Amygdala (tissue), 56 donors: Measurements from ENCODE around the gene ATAT1.

ENCODE experiments used
- DNase-seq, 56 donors: peaks; one replicate each; lab custom pipeline; 2025; lab: John Stamatoyannopoulos, UW

The ATAT1 gene

DNA sequence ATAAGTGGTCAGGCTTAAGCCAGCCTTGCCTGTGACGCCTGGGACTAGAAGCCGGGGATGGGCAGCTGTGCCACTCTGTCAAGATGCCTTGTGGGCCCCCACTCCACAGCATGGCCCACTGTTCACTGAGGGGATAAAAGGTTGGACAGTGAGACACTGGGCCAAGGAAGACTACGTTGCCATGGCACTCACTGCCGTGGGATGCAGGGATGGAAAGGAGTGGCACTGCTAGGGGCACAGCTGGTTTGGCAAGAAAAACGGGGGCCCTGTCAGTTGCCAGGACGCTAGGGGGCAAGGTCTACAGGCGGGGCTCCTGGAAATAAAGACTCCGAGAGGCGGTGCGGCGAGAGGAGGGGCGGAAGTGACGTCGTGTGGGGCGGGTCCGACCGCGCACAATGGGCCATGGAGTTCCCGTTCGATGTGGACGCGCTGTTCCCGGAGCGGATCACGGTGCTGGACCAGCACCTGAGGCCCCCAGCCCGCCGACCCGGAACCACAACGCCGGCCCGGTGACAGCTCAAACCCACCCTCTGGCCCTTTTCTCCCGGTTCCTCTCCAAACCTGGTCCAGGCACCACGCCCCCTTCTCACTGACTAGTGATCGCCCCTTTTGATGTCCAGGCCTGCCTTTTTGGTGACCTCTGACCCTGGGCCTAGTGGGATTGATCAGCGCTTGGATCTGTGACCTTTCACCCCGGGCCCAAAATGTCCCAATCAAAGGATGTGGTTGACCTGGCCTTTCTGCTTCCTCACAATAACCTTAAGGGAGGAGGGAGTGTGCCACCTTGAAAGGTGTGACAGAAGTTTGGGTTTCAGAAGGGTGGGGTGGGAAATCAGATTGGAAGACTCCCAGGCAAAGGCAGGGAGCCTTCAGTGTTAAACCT is at the start of gene ATAT1:
Gene ATAT1 (plus strand): TSS at position 391 of the 883 bp plus-strand sequence.
- DNase-seq = peak; percentile 40 to 96 (median 82)

DNA sequence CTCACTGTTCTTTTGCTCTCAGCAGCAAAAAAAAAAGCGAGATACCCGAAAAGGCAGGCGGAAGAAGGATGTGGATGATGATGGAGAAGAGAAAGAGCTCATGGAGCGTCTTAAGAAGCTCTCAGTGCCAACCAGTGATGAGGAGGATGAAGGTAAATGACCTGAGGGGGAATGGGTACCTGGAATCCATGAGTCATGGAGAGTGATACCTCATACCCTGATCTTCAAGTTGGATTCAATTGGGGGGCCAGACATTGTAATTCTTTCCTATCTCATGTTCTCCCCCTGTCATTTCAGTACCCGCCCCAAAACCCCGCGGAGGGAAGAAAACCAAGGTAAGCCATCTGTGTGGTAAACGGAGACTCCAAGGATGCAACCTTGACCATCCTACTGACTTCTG is 48.6 kb upstream of the ATAT1 start:
- no peak for DNase-seq

DNA sequence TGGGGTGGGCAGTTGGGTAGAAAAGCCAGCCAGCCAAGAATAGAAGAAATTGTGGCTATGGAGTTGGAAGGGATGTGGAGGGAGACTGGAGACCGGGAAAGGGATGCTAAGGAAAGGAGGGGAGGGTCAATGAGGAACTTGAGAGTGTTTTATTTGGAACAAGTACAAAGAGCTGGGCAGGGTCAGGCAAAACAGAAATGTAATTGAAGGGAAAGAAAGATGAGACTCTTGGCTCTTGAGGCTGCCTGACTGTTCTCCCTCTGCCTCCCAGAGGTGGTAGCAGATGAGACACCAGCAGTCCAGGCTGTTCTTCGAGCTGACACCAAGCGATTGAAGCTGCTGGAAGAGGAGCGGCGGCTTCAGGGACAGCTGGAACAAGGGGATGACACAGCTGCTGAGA is 42.8 kb upstream of the ATAT1 start:
- no peak for DNase-seq

DNA sequence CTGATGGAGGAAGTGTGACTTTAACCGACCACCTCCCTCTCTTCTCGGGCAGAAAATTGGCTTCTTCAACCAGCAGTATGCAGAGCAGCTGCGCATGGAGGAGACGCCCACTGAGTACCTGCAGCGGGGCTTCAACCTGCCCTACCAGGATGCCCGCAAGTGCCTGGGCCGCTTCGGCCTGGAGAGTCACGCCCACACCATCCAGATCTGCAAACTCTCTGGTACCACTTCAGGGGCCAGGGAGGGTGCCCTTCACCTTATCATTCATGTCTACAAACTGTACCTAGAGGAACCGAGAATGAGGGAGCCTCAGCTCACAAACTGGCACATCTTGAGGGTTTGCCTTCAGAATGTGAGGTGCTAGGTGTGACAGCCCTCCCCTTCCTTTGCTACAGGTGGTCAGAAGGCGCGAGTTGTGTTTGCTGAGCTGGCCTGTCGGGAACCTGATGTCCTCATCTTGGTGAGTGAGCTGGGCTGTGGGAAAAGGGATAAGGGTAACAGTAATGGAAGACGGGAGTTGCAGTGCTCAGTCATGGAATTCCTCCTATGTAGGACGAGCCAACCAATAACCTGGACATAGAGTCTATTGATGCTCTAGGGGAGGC is 36.8 kb upstream of the ATAT1 start:
- no peak for DNase-seq

DNA sequence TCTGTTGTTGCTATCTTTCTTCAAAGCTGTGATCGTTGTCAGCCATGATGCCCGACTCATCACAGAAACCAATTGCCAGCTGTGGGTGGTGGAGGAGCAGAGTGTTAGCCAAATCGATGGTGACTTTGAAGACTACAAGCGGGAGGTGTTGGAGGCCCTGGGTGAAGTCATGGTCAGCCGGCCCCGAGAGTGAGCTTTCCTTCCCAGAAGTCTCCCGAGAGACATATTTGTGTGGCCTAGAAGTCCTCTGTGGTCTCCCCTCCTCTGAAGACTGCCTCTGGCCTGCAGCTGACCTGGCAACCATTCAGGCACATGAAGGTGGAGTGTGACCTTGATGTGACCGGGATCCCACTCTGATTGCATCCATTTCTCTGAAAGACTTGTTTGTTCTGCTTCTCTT is 36.2 kb upstream of the ATAT1 start:
- DNase-seq = no peak

DNA sequence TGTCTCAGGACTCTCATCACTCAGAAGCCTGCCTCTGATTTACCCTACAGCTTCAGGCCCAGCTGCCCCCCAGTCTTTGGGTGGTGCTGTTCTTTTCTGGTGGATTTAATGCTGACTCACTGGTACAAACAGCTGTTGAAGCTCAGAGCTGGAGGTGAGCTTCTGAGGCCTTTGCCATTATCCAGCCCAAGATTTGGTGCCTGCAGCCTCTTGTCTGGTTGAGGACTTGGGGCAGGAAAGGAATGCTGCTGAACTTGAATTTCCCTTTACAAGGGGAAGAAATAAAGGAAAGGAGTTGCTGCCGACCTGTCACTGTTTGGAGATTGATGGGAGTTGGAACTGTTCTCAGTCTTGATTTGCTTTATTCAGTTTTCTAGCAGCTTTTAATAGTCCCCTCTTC is 35.7 kb upstream of the ATAT1 start:
- DNase-seq = no peak

DNA sequence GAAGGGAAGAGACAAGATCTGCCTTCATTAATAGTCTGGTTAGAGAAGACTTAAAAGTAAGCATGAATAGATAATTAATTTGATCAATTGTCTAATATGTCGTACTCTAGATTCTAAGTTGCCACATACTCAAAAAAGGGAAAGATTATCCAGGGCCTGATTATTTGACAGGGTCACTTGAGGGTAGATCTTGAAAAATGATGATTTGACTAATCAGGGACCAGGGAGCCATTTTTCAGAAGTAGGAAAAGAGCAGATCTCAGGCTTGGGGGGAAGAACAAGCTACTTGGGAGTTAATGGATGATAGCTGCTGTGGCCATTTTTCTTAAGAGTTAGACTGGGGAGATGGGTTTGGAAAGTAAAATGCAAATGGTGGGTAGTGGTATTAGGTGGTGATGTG is 34.4 kb upstream of the ATAT1 start:
- no peak for DNase-seq

DNA sequence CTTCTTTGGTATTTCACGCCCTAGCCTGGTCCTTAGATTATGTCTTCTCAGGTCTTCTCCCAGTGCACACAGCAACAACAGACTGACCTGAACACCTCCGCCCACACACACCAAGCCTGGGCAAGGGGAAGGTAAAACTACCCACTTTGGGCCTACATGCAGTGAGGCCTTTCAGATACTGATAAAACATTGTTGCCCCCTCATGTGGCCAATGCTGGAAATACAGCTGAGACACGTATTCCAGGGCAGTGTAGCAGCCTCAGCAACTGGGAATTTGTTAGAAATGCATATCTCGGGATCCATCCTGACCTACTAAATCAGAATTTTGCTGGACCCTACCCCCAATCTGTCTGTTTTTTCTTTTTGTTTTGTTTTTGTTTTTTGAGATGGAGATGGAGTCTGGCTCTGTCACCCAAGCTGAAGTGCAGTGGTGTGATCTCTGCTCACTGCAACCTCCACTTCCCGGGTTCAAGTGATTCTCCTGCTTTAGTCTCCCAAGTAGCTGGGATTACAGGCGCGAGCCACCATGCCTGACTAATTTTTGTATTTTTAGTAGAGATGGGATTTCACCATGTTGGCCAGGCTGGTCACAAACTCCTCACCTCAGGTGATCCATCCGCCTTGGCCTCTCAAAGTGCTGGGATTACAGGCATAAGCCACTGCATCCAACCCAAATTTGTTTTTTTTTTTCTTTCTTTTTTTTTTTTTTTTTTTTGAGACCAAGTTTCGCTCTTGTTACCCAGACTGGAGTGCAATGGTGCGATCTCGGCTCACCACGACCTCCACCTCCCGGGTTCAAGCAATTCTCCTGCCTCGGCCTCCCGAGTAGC is 29.1 kb upstream of the ATAT1 start:
- peak in 41 of 56 donors; percentile 1 to 88 (median 39) for DNase-seq

DNA sequence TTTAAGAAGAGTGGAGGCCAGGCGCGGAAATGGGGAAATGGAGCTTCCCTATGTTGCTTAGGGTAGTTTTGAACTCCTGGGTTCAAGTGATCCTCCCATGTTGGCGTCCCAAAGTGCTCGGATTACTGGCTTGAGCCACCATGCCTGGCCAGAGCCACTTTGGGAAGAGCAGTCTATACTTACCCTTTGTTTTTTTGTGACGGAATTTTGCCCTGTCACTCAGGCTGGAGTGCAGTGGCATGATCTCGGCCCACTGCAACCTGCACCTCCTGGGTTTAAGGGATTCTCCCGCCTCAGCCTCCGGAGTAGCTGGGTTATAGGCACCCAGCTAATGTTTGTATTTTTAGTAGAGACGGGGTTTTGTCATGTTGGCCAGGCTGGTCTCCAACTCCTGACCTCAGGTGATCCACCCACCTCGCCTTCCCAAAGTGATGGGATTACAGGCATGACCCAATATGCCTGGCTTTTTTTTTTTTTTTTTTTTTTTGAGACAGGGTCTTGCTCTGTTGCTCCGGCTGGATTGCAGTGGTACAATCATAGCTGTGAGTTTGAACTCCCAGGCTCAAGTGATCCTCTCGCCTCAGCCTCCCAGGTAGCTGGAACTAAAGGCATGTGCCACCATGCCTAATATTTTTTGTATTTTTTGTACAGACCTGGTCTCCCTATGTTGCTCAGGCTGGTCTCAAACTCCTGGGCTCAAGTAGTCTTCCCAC is 27.6 kb upstream of the ATAT1 start:
- DNase-seq = no peak

DNA sequence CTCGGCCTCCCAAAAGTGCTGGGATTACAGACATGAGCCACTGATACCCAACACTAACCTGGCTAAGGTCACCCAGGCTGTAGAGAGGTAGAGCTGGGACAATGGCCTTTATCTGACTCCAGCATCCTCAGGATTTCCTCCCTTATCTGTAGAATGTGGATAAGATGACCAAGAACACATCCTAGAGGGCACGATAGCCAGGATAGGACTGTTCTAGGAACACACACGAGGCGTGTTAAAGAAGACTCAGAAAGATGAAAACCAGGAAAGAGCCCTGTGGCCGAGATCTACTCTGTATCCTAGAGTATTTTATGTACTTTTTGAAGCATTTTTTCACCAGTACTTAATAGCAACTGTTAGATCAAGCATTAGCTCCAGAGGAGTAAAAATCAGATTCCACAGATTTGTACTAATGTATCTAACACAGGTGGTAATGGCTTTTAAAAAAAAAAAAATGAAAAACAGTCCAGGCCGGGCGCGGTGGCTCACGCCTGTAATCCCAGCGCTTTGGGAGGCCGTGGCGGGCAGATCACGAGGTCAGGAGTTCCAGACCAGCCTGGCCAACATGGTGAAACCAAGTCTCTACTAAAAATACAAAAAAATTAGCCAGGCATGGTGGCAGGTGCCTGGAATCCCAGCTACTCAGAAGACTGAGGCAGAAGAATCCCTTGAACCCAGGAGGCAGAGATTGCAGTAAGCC is 26.9 kb upstream of the ATAT1 start:
- DNase-seq = no peak

DNA sequence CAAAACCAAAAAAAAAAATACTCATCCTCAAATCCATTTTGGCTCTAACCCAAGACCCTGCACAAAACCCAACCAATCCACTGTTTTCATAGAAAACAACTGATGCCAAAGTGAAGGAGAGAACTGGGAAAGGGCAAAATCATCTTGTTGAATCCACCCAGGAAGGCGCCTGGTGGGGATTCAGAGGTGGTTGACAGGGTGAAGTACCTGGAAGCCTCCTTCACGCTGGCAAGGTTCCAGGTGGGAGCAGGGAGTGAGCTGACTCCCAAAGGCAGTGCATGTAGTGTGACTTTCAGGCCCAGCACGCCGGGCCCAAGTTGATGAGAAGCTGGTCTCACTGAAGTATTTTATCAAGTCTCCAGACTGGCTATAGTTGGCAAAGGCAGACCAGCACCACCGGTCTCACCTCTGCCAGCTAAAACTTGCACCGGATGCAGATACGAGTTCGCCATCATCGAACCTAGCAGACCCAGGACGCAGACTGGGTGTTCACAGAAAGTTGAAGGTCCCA is 26.2 kb upstream of the ATAT1 start:
- DNase-seq = peak in 10 of 56 donors; percentile 3 to 26 (median 14)

DNA sequence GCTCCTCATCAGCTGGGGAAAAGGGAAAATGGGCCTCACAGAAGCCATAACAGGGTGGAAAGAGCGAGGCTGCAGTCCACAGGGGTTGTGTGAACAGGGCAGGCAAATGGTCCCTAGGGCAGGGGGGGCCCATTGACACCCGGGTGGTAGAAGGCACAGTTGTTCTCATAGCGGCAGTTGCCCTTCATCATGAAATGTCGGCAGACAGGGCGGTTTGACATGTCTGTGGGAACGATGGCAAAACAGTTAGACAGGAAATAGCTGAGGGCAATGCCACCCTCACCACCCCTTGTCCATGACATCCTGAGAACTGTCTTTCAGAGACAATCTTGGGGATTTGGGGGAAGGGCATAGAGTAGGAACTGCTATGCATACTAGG is 25.2 kb upstream of the ATAT1 start:
- no peak for DNase-seq

DNA sequence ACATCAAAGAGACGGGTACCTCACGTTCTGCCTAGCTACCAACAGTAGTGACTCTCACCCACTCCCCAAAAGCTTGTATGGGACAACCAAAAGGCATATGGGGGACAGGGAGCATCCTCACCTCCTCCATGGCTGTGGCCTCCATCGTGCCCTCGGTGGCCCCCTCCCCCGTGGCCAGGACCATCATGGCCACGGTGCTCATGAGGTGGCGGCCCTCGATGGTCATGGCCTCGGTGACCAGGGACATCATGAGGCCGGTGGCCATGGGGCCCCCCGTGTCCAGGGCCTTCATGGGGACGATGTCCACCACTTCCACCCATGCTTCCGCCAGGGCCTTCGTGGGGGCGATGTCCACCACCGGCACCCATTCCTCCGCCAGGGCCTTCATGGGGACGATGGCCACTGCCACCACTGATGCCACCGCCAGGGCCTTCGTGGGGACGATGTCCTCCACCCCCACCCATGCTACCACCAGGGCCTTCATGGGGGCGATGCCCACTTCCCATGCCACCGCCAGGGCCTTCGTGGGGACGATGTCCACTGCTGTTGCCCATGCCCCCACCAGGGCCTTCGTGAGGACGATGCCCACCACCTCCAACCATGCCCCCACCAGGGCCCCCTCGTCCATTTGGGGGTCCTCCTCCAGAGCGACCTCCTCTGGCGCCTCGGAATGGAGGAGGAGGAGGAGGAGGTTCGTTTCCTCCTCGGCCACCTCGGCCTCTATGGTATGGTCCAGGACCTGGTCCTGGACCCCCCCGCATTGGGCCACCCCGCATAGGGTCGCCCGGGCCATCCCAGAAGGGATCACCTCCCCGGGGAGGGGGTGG is 24.6 kb upstream of the ATAT1 start:
- DNase-seq = peak in 1 of 56 donors; percentile 14

DNA sequence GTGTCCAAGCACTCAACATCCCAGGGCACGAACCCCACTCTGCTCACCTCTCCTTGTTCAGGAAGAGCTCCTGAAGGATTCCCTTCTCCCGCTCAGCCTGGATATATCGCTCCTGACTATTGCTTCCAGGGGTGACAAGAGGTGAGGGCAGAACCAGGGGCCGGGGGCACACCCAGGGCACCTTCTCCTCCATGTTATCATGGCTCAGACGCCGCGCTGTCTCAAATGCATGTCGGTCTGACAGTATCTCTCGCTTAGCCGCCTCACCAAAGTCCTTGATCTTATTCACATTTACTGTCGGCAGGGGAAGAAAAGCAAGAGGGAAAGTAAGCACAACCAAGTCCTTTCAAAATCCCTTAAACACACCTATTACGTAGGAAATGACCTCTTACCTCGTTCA is 22.7 kb upstream of the ATAT1 start:
- no peak for DNase-seq

DNA sequence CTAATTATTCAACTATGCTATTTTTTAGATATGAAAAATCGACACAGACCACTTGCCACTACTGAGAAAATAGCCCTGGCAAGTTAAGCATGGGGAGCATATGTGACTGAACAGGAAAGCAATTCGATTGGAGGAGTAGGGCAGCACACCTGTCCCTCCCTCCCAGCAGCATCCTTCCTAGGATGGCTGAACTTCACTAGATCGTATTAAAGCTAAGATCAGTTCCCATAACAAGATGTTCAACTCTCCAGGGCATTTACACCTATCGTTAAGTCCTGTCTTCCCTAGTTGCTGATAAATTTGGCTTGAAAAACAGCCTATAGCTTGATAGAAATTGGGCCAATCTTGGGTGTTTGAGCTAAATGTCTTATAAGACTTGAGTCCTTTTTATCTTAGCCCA is 16.6 kb upstream of the ATAT1 start:
- no peak for DNase-seq

DNA sequence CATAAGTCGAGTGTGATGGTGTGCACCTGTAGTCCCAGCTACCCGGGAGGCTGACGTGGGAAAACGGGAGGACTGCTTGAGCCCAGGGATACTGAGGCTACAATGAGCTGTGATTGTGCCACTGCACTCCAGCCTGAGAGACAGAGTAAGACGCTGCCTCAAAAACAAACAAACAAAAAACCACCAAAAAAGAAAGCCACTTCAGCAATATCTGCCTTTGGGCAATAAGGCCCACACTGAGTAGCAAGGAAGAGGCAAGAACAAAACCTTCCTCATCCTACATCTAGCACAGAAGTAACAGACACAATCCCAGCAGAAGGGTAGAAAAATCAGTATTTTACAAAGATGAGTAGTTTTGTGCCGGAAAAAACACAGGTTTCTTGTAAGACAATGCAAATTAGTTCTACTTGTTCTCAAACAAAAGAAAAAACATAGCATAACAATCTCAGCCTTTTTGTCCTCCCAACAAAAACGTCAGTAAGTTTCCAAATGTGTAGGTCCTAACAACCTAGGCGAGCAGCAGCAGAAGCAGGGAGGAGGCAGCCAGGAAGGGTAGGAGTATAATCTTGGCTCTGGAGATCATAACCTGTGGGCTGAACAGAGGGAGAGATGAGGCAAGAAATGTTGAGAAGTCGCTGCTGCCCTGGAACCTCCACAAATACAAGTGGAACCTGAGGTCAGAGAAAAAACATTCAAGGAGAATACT is 15.4 kb upstream of the ATAT1 start:
- DNase-seq = no peak

DNA sequence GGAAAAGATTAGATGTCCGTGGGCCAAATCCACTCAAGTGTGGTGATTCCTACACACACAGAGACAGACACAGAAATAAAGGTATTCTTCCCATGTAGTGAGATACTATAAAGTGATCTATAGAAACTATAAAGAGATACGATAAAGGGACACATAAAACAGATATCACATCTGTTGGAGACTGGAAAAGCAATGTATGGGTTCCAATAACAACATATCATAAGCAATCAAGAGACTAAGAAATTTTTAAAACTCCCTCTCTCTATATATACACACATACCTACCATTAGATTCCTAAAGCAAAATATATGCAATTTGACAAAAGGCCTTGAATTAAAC is 14.8 kb upstream of the ATAT1 start:
- no peak for DNase-seq

DNA sequence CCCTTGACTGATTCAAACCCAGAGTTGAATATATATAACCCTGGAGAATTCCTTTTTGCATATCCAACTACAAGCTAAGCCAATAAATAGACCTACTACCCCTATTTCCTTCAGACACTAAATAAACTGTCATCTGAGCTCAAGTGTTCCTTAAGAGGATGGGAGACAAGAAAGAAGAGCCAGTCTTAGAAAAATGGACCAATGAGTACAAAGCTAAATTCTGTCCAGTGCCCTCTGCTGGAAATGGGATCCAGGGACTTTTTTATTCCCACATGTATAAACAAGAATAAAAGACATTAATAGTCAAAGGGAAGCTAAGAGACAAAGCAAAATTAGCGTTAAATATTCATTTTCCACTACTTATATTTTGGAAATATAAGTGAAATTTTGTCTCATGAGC is 14.5 kb upstream of the ATAT1 start:
- DNase-seq = no peak
